KOPT-K1 (cell line): ENCODE data around the gene CPB1.

Experiments
- H3K27ac ChIP-seq: fragments of 200-600 bp; sonication (generic); 2 replicates; pipeline ENCODE4 v1.5.1; 2016; ENCODE audit warnings: antibody characterized with exemption, mild to moderate bottlenecking, low read depth, low read length; ENCODE audit not compliant: poor library complexity, severe bottlenecking
- H3K36me3 ChIP-seq: fragments of 200-600 bp; sonication (generic); 2 replicates; pipeline ENCODE4 v1.5.1; 2017; ENCODE audit warnings: antibody characterized with exemption, mild to moderate bottlenecking, low read length, moderate library complexity; ENCODE audit not compliant: insufficient read depth
- H3K9me3 ChIP-seq: fragments of 200-600 bp; sonication (generic); 2 replicates; pipeline ENCODE4 v1.5.1; 2017; ENCODE audit warnings: antibody characterized with exemption, low read length, mild to moderate bottlenecking; ENCODE audit not compliant: insufficient read depth, poor library complexity, severe bottlenecking

The CPB1 gene

DNA sequence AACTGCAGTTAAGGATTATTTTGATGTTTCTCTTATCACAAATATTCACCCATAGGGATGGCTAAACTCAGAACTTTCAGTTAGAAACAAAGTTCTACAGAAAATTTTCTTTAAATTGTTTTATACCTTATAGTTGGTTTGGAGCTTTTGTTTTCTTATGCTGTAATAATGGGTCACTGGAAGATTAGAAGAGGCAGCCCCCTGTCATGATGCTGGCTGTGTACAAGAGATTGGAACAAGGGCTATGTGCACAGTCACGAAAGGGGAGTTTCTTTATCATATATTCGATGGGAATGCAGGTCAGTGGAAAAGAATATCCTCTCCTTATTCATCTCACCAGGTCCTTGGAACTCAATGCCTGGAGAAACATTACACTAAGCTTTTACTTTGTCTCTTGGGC, 25.5 kb downstream of the CPB1 start:
- Histone ChIP-seq H3K36me3 (no peaks in the 10 kb centered on the region), H3K27ac (no peak overlapping the region), H3K9me3 (no peaks in the 10 kb centered on the region)

DNA sequence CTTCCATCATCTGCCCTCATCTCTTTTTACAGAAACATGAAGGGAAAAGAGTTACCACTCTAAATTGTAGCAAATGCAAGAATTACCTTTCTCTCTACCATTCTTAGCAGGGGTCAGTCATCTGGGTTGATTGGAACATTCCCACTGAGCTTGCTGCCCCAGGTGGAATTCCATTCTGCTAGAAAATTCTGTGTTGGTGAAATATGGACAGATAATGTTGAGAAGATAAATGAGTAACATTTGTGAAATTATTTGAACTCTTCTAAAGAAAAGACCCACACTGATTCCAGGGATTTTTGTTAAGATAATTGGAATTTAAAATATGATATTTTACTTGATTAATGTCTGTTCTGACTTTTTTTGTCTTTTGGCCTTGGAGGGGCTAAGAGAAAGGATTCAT, 26.4 kb downstream of the CPB1 start:
- Histone ChIP-seq H3K9me3 (no peaks in the 10 kb centered on the region), H3K36me3 (no peaks in the 10 kb centered on the region), H3K27ac (no peak overlapping the region)

DNA sequence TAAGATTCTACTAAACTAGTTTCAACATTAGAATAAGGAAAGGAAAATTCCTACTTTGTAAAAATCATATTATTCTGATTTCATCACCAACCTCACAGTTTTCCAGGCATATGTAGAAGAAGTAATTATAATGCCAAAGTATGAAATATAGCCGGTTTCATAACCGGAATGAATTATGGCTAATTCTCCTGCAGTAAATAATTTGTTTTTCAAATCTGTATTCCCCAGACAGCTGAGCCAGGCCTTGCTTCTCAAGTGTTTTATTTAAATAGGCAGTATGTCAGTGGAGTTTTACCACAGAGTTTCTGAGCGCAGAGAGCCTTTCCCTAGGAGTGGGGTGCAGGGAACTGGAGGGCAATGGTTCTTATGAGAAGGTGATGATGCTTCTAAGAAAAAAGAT, 28.8 kb downstream of the CPB1 start:
- H3K27ac ChIP-seq, result no peak overlapping the region
- H3K36me3 ChIP-seq, result no peaks in the 10 kb centered on the region
- no peaks in the 10 kb centered on the region for H3K9me3 ChIP-seq

DNA sequence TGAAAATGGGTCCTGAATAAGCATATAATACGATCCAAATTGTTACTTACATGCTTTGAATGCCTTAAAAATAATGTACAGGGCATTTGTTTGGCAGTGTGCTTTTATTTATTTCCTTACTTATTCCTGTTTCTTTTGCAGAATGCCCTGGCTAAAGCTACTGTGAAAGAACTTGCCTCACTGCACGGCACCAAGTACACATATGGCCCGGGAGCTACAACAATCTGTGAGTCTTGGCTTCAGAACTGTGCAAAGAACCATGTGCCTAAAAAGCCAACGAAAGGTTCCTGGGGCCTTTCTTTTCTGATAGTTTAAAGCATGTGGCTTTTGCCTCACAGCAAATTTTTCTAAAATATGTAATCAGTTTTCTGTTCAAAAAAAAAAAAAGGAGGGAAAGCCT, 29.7 kb downstream of the CPB1 start:
- no peaks in the 10 kb centered on the region for H3K36me3 ChIP-seq
- H3K27ac ChIP-seq, result no peak overlapping the region
- no peaks in the 10 kb centered on the region for H3K9me3 ChIP-seq

DNA sequence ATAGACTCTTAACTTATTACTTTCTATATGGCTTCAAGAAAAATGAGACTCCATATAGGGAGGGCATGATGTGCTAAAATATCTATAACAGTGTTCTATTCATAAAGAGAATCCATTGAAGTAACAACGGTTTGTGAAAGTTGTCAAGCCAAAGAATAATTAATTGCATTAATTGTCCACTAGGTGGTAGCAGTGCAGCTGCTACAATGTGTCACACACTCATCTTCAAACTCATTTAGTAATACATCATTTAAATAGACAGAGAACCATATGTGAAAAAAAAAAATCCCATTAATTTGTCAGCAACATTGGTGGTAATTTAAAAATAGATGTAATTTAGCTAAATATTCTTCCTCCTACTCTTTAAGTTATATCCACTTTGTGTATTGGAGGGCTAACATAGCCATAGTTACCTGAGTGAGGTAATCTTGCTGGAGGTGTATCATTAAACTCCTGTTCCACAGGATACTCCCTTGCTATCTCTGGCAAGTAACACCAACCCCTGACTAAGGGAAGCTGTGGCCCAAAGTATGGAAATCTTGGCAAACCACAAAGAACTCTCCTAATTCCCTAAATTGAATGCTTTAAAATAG, 33.8 kb downstream of the CPB1 start:
- H3K27ac ChIP-seq, result no peak overlapping the region
- no peaks in the 10 kb centered on the region for H3K9me3 ChIP-seq
- no peaks in the 10 kb centered on the region for H3K36me3 ChIP-seq

DNA sequence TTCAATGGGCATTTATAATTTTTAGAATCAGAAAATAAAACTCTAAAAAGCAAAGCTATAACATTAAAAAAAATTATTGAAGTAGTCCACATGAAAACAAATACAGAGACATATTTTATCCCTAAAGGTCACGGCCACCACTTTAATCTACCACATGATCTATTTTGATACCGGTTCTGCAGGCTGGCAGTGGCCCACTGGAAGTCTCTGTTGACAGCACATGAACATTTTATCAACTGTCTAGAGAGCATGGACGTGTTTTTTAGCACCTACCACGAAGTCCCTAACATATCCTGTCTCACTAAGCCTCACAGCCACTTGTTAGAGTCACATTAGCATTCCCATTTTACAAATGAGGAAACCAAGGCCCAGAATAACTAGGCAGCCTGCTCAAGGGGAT, 35.7 kb downstream of the CPB1 start:
- H3K36me3 ChIP-seq, result no peaks in the 10 kb centered on the region
- no peak overlapping the region for H3K27ac ChIP-seq
- H3K9me3 ChIP-seq, result no peaks in the 10 kb centered on the region

DNA sequence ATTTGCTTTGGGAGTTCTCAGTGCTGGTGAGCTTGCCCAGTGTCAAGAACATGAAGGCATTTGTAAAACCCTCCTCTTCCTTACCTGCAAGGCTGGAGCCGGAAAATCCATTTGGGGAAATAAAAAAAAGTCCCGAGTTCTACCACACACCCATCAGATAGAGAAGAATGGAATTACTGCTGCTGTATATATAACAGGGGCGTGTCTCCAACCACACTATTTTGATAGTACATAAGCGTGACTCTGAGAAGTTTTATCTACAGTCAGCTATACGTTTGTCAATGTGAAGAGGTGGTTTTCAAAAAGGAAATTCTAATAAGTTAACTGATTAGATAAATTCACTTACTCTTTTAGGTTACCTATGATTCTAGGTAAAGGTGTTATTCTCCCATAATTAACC, 36.2 kb downstream of the CPB1 start:
- H3K27ac ChIP-seq, result no peak overlapping the region
- H3K9me3 ChIP-seq, result no peaks in the 10 kb centered on the region

DNA sequence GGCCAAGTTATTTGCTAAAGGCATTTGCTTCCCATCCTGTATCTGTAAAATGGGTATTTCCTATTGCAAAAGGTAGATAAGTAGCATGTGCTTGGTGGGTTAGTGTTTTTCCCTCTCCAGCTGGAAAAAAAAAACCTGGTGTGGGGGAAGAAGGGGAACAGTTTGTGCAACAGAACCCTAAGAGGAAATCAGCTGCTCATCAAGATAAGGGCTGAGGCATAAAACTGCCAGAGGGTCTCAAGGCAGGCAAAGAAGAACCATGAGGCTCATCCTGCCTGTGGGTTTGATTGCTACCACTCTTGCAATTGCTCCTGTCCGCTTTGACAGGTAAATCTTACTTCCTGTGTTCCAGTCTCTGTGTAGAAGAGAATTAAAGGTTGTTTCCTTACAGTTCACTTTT, 37.4 kb downstream of the CPB1 start, which contains the start of gene CPA3:
TSS of gene CPA3 (plus strand) at position 248 of the 400 bp plus-strand sequence. CDS start at position 260, 12 bp downstream.
- Histone ChIP-seq H3K27ac (no peak within 1 kb of the TSS), H3K36me3 (no peaks in the 10 kb centered on the region), H3K9me3 (no peaks in the 10 kb centered on the region)

More for the DNA sequence above, 36.2 kb downstream of the CPB1 start:
- no peaks in the 10 kb centered on the region for H3K36me3 ChIP-seq

DNA sequence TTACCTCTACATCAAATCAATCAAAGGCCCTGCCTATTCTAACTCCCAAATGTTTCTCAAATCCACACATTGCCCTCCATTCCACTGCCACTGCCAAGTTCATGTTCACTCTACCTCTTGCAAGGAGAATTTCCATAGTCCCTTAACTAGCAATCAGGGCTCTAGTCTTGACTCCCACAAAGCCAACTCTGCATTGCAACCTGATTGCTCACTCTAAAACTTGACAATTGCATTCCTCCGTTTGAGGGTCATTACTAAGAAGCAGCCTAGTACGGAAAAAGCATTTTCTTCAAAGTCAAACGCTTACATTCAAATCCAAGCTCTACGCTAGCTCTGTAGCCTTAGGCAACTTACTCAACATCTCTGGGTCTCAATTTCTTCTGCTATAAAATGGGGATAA, 38.6 kb downstream of the CPB1 start:
- Histone ChIP-seq H3K9me3 (no peaks in the 10 kb centered on the region), H3K27ac (no peak overlapping the region), H3K36me3 (no peaks in the 10 kb centered on the region)

DNA sequence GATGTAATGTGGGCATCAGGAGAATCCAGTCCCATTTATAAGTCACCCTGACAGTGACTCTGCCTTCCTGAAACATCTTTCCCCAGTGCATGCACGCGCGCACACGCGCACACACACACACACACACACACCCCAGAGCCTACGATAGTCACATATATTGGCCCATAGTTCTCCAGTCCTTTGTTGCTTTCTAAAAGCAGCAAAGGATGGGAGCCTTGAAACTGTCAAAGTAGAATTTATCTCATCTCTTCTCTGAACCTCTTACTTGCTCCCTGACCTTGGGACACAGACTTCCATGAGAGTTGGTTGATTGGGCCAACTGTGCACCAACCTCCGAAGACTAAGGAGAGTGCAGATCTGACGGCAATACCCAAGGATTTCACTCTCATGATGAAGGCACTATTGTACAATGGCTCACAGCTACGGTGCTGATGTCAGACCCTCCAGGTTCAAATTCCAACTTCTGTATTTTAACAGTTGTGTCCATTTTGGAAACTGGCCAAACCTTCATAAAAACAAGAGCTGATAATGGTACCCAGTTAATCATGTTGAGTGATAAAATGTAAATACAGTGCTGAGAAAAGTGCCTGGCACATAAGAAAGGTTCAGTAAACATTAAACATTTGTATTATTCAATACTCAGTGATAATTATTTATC, 45.8 kb downstream of the CPB1 start:
- Histone ChIP-seq H3K36me3 (no peaks in the 10 kb centered on the region), H3K9me3 (no peaks in the 10 kb centered on the region), H3K27ac (no peak overlapping the region)

DNA sequence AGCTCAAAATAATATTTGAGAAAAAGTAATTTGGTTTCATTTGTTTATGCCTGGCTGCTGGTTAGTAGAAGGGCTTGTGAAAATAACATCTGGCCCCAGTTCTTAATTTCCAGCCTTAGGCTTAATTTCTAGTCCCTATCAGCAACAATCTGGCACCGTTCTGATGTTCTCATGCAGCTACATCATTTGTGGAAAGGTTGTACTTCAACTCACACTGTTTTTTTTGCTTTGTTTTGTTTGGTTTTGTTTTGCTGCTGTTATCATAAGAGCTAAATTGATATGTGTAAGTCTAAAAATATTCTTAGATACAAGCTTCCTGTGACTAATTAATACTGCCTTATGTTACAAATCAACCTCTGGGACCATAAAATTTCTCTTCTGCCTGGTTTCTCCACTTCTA, 46.4 kb downstream of the CPB1 start:
- no peak overlapping the region for H3K27ac ChIP-seq
- no peaks in the 10 kb centered on the region for H3K36me3 ChIP-seq
- H3K9me3 ChIP-seq, result no peaks in the 10 kb centered on the region

DNA sequence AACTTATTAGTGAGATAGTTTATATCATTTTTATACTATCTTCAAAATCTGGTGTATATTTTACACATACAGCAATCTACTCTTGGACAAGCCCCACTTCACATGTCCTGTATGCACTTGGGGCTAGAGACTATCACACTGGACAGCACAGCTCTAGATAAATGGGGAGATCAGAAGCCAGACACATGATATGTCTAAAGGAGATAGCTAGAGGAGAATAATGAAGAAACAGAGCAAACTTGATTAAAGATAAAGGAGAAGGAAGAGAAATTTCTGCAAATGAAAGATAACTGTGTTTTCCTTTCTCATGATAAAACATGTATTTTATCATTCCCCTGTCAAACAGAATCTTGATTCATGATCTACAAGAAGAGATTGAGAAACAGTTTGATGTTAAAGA, 50.5 kb downstream of the CPB1 start:
- no peak overlapping the region for H3K27ac ChIP-seq
- H3K9me3 ChIP-seq, result no peaks in the 10 kb centered on the region
- no peaks in the 10 kb centered on the region for H3K36me3 ChIP-seq

DNA sequence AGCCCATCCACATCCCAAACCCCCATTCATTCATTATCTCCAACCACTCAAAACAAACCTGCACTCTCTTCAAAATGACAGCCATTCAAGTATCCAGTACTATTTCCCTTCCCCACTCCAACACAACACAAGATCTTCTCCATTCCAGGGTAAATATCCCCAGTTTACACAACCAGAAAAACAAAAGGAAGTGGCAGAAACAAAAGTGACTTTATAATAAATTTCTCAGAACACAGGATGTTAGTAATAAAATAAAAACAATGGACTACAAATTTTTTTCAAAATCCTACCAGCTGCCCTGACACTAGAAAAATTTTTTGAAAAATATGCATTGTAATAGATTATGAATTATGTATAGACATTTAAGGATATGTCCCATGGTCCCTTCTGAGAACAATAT, 51.6 kb downstream of the CPB1 start:
- Histone ChIP-seq H3K9me3 (no peaks in the 10 kb centered on the region), H3K27ac (no peak overlapping the region), H3K36me3 (no peaks in the 10 kb centered on the region)

DNA sequence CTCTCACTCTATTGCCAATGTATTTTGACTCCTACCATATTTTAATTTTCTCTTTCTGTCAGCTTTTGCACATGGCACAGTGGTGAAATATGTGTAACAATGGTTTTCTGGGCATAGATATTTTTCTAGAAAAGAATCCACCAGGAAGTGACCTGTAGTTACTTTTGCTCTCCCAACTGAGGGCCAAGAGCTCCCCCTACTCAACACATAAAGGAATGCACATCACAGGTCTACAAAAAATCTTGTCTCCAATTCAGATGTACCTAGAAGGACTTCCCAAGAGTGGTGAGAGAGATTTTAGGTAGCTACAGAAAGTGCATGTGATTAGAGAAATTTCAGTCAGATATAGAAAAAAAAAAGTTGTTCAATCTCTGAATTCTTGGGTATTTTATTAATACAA, 53.1 kb downstream of the CPB1 start:
- no peak overlapping the region for H3K27ac ChIP-seq
- H3K36me3 ChIP-seq, result no peaks in the 10 kb centered on the region
- no peaks in the 10 kb centered on the region for H3K9me3 ChIP-seq

DNA sequence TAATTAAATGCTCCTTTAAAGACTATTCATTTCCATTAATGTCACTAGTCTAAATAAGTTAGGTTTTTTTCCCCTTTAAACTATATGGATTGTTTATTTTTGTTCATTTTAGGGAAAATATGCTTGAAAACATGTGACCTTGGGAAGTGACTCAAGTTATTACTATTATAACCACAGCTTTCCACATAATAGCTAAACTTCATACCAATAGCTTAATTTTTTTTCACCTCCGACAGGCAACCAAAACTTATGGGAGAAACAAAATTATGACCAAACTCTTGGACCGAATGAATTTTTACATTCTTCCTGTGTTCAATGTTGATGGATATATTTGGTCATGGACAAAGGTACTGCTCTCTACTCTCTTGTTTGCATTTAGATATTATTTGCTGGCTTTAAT, 53.7 kb downstream of the CPB1 start:
- no peak overlapping the region for H3K27ac ChIP-seq
- no peaks in the 10 kb centered on the region for H3K9me3 ChIP-seq
- H3K36me3 ChIP-seq, result no peaks in the 10 kb centered on the region

DNA sequence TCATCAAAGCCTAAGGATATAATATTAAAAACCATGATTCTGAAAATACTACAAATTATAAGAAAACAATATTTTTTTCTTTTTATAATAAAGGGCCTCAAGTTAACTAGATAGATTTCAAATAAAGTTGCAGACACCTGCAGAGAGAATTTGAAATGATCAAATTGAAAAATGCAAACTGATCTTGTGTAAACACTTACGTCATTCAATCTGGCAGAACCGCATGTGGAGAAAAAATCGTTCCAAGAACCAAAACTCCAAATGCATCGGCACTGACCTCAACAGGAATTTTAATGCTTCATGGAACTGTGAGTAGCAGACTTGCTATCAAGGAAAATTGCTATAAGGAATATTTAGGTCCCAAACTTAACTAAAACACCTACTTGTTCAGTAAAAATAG, 54.7 kb downstream of the CPB1 start:
- H3K36me3 ChIP-seq, result no peaks in the 10 kb centered on the region
- H3K9me3 ChIP-seq, result no peaks in the 10 kb centered on the region
- no peak overlapping the region for H3K27ac ChIP-seq
